Tibial artery (tissue), 4 donors: ENCODE measurements around the gene COLEC12.

Experiments
- DNase-seq, 2 donors: peaks; one replicate each; pipeline ENCODE4 v3.0.0-alpha.2; 2019
- H3K27ac ChIP-seq, 2 donors: fragments of 200-600 bp; sonication (generic) in 1 of 2; 1 replicate in 1 of 2; 2 replicates in 1 of 2; pipeline ENCODE4 v1.5.1; 2018 to 2019; ENCODE audit warnings: mild to moderate bottlenecking in 1 of 2
- H3K27me3 ChIP-seq, 2 donors: fragments of 200-600 bp; sonication (generic) in 1 of 2; one replicate each; pipeline versions ENCODE4 v1.5.1 to v1.6.0; 2016 to 2019
- H3K36me3 ChIP-seq, 3 donors: fragments of 200-600 bp; sonication (generic) in 2 of 3; one replicate each; pipeline ENCODE4 v1.5.1; 2016 to 2019; ENCODE audit warnings: mild to moderate bottlenecking in 2 of 3
- H3K4me1 ChIP-seq, 4 donors: fragments of 200-600 bp; sonication (generic) in 2 of 4; 1 replicate in 3 of 4; 2 replicates in 1 of 4; pipeline ENCODE4 v1.5.1; 2016 to 2019
- H3K4me3 ChIP-seq, 2 donors: fragments of 200-600 bp; sonication (generic) in 1 of 2; 1 replicate in 1 of 2; 2 replicates in 1 of 2; pipeline ENCODE4 v1.5.1; 2018 to 2019; ENCODE audit warnings: mild to moderate bottlenecking in 2 of 2
- H3K9me3 ChIP-seq, 3 donors: fragments of 200-600 bp; sonication (generic) in 1 of 3; one replicate each; pipeline ENCODE4 v1.5.1; 2016 to 2019
- intact Hi-C: fragments of 100-400 bp; cut with DNase I; formaldehyde crosslinking; loops from one replicate; pipeline ENCODE4 v1.15.0; 2023; ENCODE audit warnings: low total_unique reads
- TF ChIP-seq, protein P1 (sequence below), 2 experiments: fragments of 200-600 bp in 1 of 2; fragments of 450-650 bp in 1 of 2; IDR thresholded peaks; one replicate each; pipeline ENCODE4 v1.5.1; 2017 to 2019; ENCODE audit warnings: antibody characterized with exemption in 2 of 2, mild to moderate bottlenecking in 1 of 2, moderate library complexity in 1 of 2

The COLEC12 gene

DNA sequence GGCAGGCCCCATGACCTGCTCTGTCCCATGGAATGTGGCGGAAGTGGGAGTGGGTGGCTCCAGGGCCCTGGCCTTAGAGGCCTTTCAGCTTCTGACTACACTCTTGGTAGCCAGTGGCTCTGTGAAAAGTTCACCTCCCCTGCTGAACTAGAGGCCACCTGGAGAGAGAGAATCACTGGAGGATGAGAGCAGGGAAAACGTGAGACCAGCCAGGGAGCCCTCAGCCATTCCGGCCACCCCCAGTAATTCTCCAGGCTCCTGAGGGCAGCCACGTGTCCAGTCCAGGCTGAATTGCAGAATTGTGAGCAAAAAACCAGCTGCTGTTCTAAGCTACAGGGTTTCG lies 10.5 kb downstream of the COLEC12 start:
- H3K27me3 ChIP-seq: no peaks in the 10 kb centered on the region
- no peak for DNase-seq
- H3K4me1 ChIP-seq: no peaks in the 10 kb centered on the region
- TF ChIP-seq, protein P1, sequence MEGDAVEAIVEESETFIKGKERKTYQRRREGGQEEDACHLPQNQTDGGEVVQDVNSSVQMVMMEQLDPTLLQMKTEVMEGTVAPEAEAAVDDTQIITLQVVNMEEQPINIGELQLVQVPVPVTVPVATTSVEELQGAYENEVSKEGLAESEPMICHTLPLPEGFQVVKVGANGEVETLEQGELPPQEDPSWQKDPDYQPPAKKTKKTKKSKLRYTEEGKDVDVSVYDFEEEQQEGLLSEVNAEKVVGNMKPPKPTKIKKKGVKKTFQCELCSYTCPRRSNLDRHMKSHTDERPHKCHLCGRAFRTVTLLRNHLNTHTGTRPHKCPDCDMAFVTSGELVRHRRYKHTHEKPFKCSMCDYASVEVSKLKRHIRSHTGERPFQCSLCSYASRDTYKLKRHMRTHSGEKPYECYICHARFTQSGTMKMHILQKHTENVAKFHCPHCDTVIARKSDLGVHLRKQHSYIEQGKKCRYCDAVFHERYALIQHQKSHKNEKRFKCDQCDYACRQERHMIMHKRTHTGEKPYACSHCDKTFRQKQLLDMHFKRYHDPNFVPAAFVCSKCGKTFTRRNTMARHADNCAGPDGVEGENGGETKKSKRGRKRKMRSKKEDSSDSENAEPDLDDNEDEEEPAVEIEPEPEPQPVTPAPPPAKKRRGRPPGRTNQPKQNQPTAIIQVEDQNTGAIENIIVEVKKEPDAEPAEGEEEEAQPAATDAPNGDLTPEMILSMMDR (IDR thresholded peaks at IDR 0.05): no peak
- H3K36me3 ChIP-seq: no peaks in the 10 kb centered on the region
- no peak overlapping the region for H3K4me3 ChIP-seq
- intact Hi-C loops: no loop called here
- H3K27ac ChIP-seq: no peak overlapping the region
- no peaks in the 10 kb centered on the region for H3K9me3 ChIP-seq

DNA sequence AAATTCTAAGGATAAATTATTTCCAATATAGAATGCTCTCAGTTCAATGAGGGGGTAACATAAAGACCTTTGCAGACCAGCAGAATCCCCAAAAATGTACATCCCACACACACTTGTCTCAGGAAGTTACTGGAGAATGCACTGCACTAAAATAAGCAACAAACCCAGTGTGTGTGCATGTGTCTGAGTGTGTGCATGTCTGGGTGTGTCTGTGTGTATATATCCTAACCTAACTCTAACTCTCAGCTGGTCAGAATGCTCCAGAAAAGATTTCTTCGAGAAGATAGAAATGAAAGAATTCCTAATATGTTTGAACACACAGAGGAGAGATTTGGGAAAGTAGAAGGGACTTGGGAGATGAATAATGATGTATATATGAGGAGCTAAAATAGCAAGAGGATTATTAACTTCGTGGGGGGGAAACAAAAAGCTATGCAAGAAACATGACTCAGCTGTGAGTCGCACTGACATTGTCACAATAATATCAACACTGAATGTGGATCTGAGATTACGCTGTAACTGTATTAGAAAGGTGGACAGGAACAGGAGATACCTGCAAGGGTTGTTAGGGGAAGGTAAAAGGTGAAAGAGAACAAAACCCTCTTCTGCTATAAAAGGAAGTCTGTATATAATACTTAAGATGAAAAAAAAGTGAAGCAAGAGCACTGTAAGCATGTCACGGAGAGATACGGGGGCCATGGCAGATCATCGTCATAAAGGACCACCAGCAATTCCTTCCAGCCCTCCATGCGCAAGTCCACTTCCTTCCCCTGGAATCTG lies 11.1 kb downstream of the COLEC12 start:
- Histone ChIP-seq H3K9me3 (no peaks in the 10 kb centered on the region), H3K4me1 (no peaks in the 10 kb centered on the region), H3K36me3 (no peaks in the 10 kb centered on the region), H3K27me3 (no peaks in the 10 kb centered on the region), H3K4me3 (no peak overlapping the region), H3K27ac (no peak overlapping the region)
- TF ChIP-seq, protein P1 (IDR thresholded peaks at IDR 0.05): no peak
- DNase-seq: no peak
- intact Hi-C loops: no loop called here

DNA sequence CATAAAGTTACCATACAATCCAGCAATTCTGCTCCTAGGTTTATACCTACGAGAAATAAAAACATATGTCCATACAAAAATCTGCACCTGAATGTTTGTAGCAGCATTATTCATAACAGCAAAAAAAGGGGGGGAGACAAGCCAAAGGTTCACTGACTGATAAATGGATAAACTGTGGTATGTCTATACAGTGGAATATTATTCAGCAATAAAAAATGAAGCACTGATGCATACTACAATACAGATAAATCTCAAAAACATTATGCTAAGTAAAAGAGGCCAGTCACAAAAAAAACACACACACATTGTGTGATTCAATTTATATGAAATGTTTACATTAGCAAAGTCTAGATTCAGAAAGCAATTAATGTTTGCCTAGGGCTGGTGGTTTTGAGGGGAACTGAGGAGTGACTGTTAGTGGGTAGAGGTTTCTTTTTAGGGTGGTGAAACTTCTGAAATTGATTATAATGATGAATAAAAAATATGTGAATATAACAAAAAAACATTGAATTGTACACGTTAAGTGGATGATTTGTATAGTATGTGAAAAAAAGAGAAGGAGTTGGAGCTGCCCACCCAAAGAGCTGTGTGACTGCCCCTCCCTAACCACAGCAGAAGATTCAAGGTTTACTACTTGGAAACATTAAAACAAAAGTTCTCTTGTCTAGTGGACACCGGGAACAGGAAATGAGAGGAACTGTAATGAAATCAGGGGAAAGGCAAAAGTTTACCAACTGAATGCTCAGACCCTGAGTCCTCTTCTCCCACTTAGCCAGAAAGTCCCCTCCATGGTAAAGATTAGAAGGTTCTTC lies 13.4 kb downstream of the COLEC12 start:
- DNase-seq: no peak
- H3K27me3 ChIP-seq: no peaks in the 10 kb centered on the region

DNA sequence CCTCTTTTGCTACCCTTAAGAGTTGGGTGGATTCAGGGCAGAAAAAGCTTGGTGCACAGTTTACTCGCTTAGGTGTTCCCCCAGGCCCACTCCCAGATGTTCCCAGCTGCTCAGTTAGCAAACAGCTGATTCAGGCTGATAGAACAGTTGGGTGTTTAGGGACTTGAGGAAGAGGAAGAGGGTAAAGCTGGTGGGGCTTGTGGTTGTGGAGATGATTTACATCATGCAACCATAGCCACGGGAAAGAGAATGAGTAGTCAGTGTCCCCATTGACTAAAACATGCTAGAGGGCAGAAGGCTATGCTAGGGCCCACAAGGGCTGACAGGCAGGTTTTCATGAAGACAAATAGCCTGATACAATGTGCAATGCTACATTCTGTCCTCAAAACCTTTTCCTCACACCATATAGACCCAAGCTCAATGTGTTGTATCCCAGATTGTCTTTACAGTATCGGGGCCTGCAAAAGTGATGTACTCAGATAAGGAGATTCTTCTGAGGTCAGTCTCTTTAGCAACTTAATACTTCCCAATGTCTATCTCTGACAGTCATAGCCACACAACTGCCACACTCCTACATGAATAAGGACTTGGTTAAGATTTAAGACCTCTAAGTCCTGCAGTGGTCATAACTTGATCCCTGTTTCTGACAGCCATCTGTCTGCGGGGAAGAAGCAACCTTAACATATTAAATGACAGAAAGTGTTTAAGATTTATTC lies 15.6 kb downstream of the COLEC12 start:
- Histone ChIP-seq H3K27ac (no peak overlapping the region), H3K36me3 (no peaks in the 10 kb centered on the region), H3K9me3 (no peaks in the 10 kb centered on the region), H3K4me3 (no peak overlapping the region), H3K27me3 (no peaks in the 10 kb centered on the region), H3K4me1 (no peaks in the 10 kb centered on the region)
- intact Hi-C loops: no loop called here
- no peak for DNase-seq
- TF ChIP-seq, protein P1 (IDR thresholded peaks at IDR 0.05): no peak

More for the DNA sequence above, 13.4 kb downstream of the COLEC12 start:
- H3K9me3 ChIP-seq: no peaks in the 10 kb centered on the region
- intact Hi-C loops: no loop called here
- no peaks in the 10 kb centered on the region for H3K4me1 ChIP-seq
- H3K4me3 ChIP-seq: no peak overlapping the region
- TF ChIP-seq, protein P1 (IDR thresholded peaks at IDR 0.05): no peak
- H3K27ac ChIP-seq: no peak overlapping the region
- H3K36me3 ChIP-seq: no peaks in the 10 kb centered on the region

DNA sequence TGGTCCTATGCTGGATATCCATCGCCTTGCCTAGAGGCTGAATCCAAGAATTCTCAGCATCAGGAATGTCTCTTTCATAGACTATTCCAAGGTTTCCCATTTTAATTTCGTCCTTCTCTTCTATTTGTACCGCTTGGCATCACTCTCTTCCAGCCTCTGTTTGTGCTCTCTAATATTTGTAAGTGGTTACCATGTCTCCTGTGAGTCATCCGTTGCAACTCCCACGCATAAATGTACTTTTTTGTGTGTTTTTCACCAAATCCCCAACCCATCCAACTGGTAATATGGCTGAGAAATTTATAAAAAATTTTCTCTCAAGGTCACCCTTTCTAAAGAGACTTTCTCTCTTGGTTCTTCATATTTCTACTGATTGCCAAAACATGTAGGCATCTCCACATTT lies 21.8 kb downstream of the COLEC12 start:
- peak overlapping the region; percentile 32 to 57 for H3K27ac ChIP-seq
- TF ChIP-seq, protein P1 (IDR thresholded peaks at IDR 0.05): no peak
- intact Hi-C loops: no loop called here
- H3K4me1 ChIP-seq: peaks cover 0 to 26% (median 8%) of the 10 kb centered on the region in 4 donors
- no peaks in the 10 kb centered on the region for H3K9me3 ChIP-seq
- peak overlapping the region in 1 of 2 donors; percentile 8 for H3K4me3 ChIP-seq
- DNase-seq: no peak
- H3K27me3 ChIP-seq: no peaks in the 10 kb centered on the region
- no peaks in the 10 kb centered on the region for H3K36me3 ChIP-seq
